ENCODE data around the gene AP3B2.

The AP3B2 gene

GRCh38 chr15:82739086-82739485 lies 29.4 kb upstream of the AP3B2 start:
- DNase-seq (ENCODE audit: extremely low read depth, low read depth), result no peak
- TF ChIP-seq, protein P1, sequence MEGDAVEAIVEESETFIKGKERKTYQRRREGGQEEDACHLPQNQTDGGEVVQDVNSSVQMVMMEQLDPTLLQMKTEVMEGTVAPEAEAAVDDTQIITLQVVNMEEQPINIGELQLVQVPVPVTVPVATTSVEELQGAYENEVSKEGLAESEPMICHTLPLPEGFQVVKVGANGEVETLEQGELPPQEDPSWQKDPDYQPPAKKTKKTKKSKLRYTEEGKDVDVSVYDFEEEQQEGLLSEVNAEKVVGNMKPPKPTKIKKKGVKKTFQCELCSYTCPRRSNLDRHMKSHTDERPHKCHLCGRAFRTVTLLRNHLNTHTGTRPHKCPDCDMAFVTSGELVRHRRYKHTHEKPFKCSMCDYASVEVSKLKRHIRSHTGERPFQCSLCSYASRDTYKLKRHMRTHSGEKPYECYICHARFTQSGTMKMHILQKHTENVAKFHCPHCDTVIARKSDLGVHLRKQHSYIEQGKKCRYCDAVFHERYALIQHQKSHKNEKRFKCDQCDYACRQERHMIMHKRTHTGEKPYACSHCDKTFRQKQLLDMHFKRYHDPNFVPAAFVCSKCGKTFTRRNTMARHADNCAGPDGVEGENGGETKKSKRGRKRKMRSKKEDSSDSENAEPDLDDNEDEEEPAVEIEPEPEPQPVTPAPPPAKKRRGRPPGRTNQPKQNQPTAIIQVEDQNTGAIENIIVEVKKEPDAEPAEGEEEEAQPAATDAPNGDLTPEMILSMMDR (IDR thresholded peaks at IDR 0.05; ENCODE audit: low read depth, low read length), result no peak

DNA sequence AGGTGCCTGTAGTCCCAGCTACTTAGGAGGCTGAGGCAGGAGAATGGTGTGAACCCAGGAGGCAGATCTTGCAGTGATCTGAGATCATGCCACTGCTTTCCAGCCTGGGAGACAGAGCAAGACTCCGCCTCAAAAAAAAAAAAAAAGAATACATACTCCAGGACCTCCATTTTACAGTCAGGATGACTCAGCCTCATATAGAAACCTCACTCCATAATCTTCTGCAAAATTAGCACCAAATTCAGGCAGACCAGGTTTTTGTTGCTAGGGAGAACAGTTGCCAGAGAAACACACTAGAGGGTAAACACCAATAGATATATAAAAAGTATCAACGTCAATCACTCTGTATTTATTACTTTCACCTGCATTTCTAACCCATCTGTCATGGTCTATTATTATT lies 28.3 kb upstream of the AP3B2 start:
- DNase-seq (ENCODE audit: extremely low read depth, low read depth), result no peak
- TF ChIP-seq, protein P1 (IDR thresholded peaks at IDR 0.05; ENCODE audit: low read depth, low read length), result no peak

- TF ChIP-seq, protein P1 (IDR thresholded peaks at IDR 0.05; ENCODE audit: low read depth, low read length), result no peak
- no peak for DNase-seq (ENCODE audit: extremely low read depth, low read depth)
Observed at GRCh38 chr15:82731527-82731926, 21.9 kb upstream of the AP3B2 start.

GRCh38 chr15:82730022-82730530 lies 20.4 kb upstream of the AP3B2 start:
- TF ChIP-seq, protein P1 (IDR thresholded peaks at IDR 0.05; ENCODE audit: low read depth, low read length), result no peak
- DNase-seq (ENCODE audit: extremely low read depth, low read depth), result no peak

DNA sequence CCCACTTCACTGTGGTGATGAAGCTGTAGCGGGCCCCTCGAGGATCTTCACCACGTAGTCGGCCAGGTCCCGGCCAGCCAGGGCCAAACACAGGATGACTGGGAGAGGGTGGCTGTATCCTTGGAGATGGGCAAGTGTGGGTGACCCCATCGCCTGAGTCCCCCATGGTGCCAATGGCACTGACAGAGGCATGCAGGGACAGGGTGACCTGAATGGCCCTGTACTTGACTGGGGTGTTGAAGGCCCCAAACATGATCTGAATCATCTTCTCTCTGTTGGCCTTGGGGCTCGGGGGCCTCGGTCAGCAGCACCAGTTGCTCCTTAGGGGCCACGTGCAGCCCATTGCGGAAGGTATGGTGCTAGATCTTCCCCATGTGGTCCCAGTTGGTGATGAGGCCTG lies 17.1 kb upstream of the AP3B2 start:
- TF ChIP-seq, protein P1 (IDR thresholded peaks at IDR 0.05; ENCODE audit: low read depth, low read length), result no peak
- DNase-seq (ENCODE audit: extremely low read depth, low read depth), result no peak

- TF ChIP-seq, protein P1 (IDR thresholded peaks at IDR 0.05; ENCODE audit: low read depth, low read length), result no peak
- no peak for DNase-seq (ENCODE audit: extremely low read depth, low read depth)
Observed at GRCh38 chr15:82715003-82715402, 5.3 kb upstream of the AP3B2 start.

- DNase-seq (ENCODE audit: extremely low read depth, low read depth), result no peak
- TF ChIP-seq, protein P1 (IDR thresholded peaks at IDR 0.05; ENCODE audit: low read depth, low read length), result no peak
Observed at GRCh38 chr15:82714016-82714415, 4.3 kb upstream of the AP3B2 start.

Measured in AG09319 (cell line).